NCI-H2081 (cell line): Measurements from ENCODE around the gene NGFR.

Experiments used
- DNase-seq, 2 experiments: peaks; one replicate each; lab custom pipeline; 2025; lab: John Stamatoyannopoulos, UW

The NGFR gene

GRCh38 chr17:49469831-49470810 lies 25.0 kb upstream of the NGFR start:
- DNase-seq = no peak

- DNase-seq = peak in 1 of 2 experiments; percentile 7
Observed at GRCh38 chr17:49471089-49471683, 23.9 kb upstream of the NGFR start.

- no peak for DNase-seq
Observed at GRCh38 chr17:49471769-49472168, 23.3 kb upstream of the NGFR start.

GRCh38 chr17:49472527-49472926 lies 22.6 kb upstream of the NGFR start:
- no peak for DNase-seq

GRCh38 chr17:49473900-49474751 lies 21.0 kb upstream of the NGFR start:
- DNase-seq = no peak

- no peak for DNase-seq
Observed at GRCh38 chr17:49477709-49478108, 17.4 kb upstream of the NGFR start.

- no peak for DNase-seq
Observed at GRCh38 chr17:49480836-49481615, 14.1 kb upstream of the NGFR start.

GRCh38 chr17:49482144-49482817 lies 12.8 kb upstream of the NGFR start:
- no peak for DNase-seq

GRCh38 chr17:49483599-49484509 lies 11.2 kb upstream of the NGFR start:
- no peak for DNase-seq

- DNase-seq = no peak
Observed at GRCh38 chr17:49484588-49484987, 10.5 kb upstream of the NGFR start.

- DNase-seq = no peak
Observed at GRCh38 chr17:49486012-49486641, 9.0 kb upstream of the NGFR start.

GRCh38 chr17:49487183-49487582 lies 7.9 kb upstream of the NGFR start:
- no peak for DNase-seq

- no peak for DNase-seq
Observed at GRCh38 chr17:49488612-49489011, 6.5 kb upstream of the NGFR start.

GRCh38 chr17:49489348-49489747 lies 5.7 kb upstream of the NGFR start:
- DNase-seq = no peak

GRCh38 chr17:49490276-49490675 lies 4.8 kb upstream of the NGFR start:
- no peak for DNase-seq

- DNase-seq = no peak
Observed at GRCh38 chr17:49491192-49491769, 3.8 kb upstream of the NGFR start.

GRCh38 chr17:49494399-49494985 lies 601 bp upstream of the NGFR start:
- no peak for DNase-seq

- no peak for DNase-seq
Observed at GRCh38 chr17:49495842-49496182, 719 bp downstream of the NGFR start.
